GM12892 (cell line): Measurements from ENCODE around the gene TRIM16.
"Not testable (repeated sequence)": the region's sequence is repeated elsewhere in the genome, so short reads cannot be mapped to it uniquely, and the experiment has no call there.

Source experiments
- DNase-seq: peaks from one replicate; pipeline ENCODE4 v3.0.0; 2011; ENCODE audit not compliant: insufficient read length
- FAIRE-seq: peaks from 2 replicates; lab custom pipeline; 2011; peaks lifted over from hg19 to GRCh38; lab: Jason Lieb, UNC

Gene TRIM16

DNA sequence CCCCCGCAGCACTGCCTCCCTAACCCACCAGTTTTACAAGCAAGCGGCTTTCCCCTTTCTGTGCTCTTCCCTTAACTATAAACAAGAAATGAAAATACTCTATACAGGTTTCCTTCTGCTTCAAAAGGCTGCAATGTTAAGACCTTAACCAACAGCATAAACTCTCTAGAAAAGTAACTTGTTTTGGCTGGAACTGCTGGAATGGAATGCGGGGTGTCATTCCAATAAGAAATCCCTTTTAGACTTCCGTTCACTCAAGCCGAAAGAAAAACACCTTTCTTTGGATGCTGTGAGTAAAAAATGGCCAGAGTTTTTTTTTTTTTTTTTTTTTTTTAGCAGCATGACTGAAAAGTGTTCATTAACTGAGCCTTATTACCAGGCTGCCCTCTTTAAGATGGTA lies 92.1 kb downstream of the TRIM16 start:
- FAIRE-seq: not testable (repeated sequence)

DNA sequence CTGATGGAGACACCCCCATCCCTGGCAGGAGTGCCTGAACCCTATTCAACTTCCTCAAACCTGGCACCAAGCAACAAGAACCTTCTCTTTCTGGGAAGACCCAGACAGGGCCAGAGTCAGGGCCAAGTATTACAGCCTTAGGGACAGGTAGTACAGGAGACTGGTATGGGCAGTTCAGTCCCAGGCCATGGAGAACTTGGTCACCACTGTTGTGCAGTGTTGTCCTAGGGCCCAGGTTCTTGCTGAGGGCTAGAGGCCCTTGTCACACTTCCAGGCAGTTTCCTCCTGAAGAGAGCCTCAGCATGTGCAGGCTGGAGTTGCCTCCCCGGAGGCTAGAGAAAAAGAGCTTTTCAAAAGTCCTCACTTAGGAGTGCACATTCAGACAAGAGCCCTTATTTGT lies 93.3 kb downstream of the TRIM16 start:
- FAIRE-seq: not testable (repeated sequence)

More for the DNA sequence above, 92.1 kb downstream of the TRIM16 start:
- DNase-seq: not testable (repeated sequence)

GRCh38 chr17:15589544-15590536 lies 94.3 kb downstream of the TRIM16 start:
- FAIRE-seq: peak; percentile 73
- DNase-seq: not testable (repeated sequence)

More for the DNA sequence above, 93.3 kb downstream of the TRIM16 start:
- not testable (repeated sequence) for DNase-seq

- not testable (repeated sequence) for DNase-seq, FAIRE-seq
Measured at GRCh38 chr17:15588017-15588416, 96.1 kb downstream of the TRIM16 start.

GRCh38 chr17:15583313-15583712 lies 100.8 kb downstream of the TRIM16 start:
- FAIRE-seq: peak; percentile 9
- not testable (repeated sequence) for DNase-seq

GRCh38 chr17:15581462-15581861 lies 102.6 kb downstream of the TRIM16 start:
- not testable (repeated sequence) for DNase-seq, FAIRE-seq
